Measurements from ENCODE around the gene ACSM4. TPM values are rescaled to one million over a fixed set of nuclear protein-coding genes. Genes with fewer than 3 reads are reported as not detected.
A peak's percentile ranks its signal among the peaks of the same experiment; 100 is the strongest.

ACSM4 gene
- total and polyA plus RNA-seq, 9 of the 15 experiments (the other 6 are each of a cell fraction or from before 2014, with no cell fraction given) = not detected

DNA sequence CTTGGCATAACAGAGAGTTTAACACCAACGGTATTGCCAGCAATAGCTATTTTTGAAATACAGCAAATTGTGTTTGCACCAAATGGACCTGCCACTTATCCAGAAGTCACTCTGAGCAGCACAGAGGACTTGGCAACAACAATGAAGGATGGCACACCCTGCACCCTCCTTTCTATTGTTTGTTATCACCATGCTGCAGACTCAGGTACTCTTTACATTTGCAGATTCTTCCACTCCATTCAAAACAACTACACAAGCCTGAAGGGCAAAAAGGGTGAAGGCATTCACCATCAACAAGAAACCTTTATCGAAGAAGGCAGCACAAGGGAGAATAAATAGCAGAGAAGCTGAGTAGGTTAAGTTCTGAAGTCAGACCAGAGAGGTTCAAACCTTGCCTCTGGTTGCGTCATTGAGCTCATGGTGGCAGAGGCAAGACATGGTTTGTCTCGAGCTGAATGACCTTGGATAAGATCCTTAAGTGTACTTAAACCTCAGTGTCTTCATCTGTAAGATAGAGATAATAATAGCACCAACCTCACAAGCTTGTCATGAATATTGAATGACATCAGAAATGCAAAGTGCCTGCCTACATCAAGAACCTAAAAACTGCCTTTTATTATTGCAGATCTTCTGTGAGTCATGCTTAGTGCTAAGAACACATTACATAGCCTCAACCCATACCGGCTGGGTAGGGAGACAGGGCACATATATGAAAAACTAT lies 1.4 kb upstream of the ACSM4 start (continued):
- TF ChIP-seq KAT2B (IDR thresholded peaks at IDR 0.05; ENCODE audit: low read depth, low read length) = no peak
- TF ChIP-seq L3MBTL2 (IDR thresholded peaks at IDR 0.05) = 0 out of 2 replicates have a peak, but pooled peaks have one; percentile 35
- no peak for TF ChIP-seq COPS2 (conservative IDR thresholded peaks at IDR 0.05)
- no peak for TF ChIP-seq ZNF551 (CRISPR knock-in tag; IDR thresholded peaks at IDR 0.05)
- no peak for TF ChIP-seq KLF6 (CRISPR knock-in tag; IDR thresholded peaks at IDR 0.05; ENCODE audit: borderline replicate concordance)
- TF ChIP-seq, protein P1, sequence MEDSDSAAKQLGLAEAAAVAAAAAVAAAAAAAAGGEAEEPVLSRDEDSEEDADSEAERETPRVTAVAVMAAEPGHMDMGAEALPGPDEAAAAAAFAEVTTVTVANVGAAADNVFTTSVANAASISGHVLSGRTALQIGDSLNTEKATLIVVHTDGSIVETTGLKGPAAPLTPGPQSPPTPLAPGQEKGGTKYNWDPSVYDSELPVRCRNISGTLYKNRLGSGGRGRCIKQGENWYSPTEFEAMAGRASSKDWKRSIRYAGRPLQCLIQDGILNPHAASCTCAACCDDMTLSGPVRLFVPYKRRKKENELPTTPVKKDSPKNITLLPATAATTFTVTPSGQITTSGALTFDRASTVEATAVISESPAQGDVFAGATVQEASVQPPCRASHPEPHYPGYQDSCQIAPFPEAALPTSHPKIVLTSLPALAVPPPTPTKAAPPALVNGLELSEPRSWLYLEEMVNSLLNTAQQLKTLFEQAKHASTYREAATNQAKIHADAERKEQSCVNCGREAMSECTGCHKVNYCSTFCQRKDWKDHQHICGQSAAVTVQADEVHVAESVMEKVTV (CRISPR knock-in tag; IDR thresholded peaks at IDR 0.05) = no peak
- TF ChIP-seq SOX6 (IDR thresholded peaks at IDR 0.05) = peak; percentile 87
- TF ChIP-seq, protein P2, sequence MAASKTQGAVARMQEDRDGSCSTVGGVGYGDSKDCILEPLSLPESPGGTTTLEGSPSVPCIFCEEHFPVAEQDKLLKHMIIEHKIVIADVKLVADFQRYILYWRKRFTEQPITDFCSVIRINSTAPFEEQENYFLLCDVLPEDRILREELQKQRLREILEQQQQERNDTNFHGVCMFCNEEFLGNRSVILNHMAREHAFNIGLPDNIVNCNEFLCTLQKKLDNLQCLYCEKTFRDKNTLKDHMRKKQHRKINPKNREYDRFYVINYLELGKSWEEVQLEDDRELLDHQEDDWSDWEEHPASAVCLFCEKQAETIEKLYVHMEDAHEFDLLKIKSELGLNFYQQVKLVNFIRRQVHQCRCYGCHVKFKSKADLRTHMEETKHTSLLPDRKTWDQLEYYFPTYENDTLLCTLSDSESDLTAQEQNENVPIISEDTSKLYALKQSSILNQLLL (CRISPR knock-in tag; IDR thresholded peaks at IDR 0.05; ENCODE audit: borderline replicate concordance) = no peak
- TF ChIP-seq FOXJ3 (CRISPR knock-in tag; IDR thresholded peaks at IDR 0.05) = no peak
- TF ChIP-seq LEF1 (IDR thresholded peaks at IDR 0.05) = peak; percentile 26; the same call in 1 of the 2 replicates
- TF ChIP-seq, protein P3, sequence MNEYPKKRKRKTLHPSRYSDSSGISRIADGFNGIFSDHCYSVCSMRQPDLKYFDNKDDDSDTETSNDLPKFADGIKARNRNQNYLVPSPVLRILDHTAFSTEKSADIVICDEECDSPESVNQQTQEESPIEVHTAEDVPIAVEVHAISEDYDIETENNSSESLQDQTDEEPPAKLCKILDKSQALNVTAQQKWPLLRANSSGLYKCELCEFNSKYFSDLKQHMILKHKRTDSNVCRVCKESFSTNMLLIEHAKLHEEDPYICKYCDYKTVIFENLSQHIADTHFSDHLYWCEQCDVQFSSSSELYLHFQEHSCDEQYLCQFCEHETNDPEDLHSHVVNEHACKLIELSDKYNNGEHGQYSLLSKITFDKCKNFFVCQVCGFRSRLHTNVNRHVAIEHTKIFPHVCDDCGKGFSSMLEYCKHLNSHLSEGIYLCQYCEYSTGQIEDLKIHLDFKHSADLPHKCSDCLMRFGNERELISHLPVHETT (CRISPR knock-in tag; conservative IDR thresholded peaks at IDR 0.05 in 1 of 2, IDR thresholded peaks at IDR 0.05 in 1 of 2) = no peak
- no peak for TF ChIP-seq IFI16 (CRISPR knock-in tag; IDR thresholded peaks at IDR 0.05)
- no peak for TF ChIP-seq TAF7 (tag; IDR thresholded peaks at IDR 0.05)
- TF ChIP-seq, protein P4, sequence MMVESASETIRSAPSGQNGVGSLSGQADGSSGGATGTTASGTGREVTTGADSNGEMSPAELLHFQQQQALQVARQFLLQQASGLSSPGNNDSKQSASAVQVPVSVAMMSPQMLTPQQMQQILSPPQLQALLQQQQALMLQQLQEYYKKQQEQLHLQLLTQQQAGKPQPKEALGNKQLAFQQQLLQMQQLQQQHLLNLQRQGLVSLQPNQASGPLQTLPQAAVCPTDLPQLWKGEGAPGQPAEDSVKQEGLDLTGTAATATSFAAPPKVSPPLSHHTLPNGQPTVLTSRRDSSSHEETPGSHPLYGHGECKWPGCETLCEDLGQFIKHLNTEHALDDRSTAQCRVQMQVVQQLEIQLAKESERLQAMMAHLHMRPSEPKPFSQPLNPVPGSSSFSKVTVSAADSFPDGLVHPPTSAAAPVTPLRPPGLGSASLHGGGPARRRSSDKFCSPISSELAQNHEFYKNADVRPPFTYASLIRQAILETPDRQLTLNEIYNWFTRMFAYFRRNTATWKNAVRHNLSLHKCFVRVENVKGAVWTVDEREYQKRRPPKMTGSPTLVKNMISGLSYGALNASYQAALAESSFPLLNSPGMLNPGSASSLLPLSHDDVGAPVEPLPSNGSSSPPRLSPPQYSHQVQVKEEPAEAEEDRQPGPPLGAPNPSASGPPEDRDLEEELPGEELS (CRISPR knock-in tag; IDR thresholded peaks at IDR 0.05; ENCODE audit: borderline replicate concordance) = no peak
- TF ChIP-seq, protein P5, sequence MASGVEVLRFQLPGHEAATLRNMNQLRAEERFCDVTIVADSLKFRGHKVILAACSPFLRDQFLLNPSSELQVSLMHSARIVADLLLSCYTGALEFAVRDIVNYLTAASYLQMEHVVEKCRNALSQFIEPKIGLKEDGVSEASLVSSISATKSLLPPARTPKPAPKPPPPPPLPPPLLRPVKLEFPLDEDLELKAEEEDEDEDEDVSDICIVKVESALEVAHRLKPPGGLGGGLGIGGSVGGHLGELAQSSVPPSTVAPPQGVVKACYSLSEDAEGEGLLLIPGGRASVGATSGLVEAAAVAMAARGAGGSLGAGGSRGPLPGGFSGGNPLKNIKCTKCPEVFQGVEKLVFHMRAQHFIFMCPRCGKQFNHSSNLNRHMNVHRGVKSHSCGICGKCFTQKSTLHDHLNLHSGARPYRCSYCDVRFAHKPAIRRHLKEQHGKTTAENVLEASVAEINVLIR (CRISPR knock-in tag; IDR thresholded peaks at IDR 0.05) = no peak
- no peak for TF ChIP-seq TRIM28 (IDR thresholded peaks at IDR 0.05)
- no peak for TF ChIP-seq RBM15 (IDR thresholded peaks at IDR 0.05; ENCODE audit: insufficient read depth, low read length)
- no peak for TF ChIP-seq NR1H2 (CRISPR knock-in tag; IDR thresholded peaks at IDR 0.05)
- no peak for TF ChIP-seq ZNF668 (CRISPR knock-in tag; IDR thresholded peaks at IDR 0.05)
- no peak for TF ChIP-seq HNRNPUL1 (IDR thresholded peaks at IDR 0.05; ENCODE audit: low read length)
